IPS-18a (cell line): ENCODE data around the gene EYS.

ENCODE experiments used
- H3K27ac ChIP-seq: one replicate; pipeline ENCODE4 v1.5.1; 2013; ENCODE audit warnings: low read length
- H3K27me3 ChIP-seq: one replicate; pipeline ENCODE4 v1.6.1; 2013; ENCODE audit warnings: mild to moderate bottlenecking, low read length; ENCODE audit not compliant: control insufficient read depth, insufficient read depth
- H3K36me3 ChIP-seq: one replicate; pipeline ENCODE4 v1.6.1; 2013; ENCODE audit warnings: low read depth, low read length; ENCODE audit not compliant: control insufficient read depth
- H3K4me1 ChIP-seq: one replicate; pipeline ENCODE4 v1.6.1; 2013; ENCODE audit warnings: low read depth, low read length; ENCODE audit not compliant: control insufficient read depth
- H3K4me3 ChIP-seq: one replicate; pipeline ENCODE4 v1.5.1; 2013; ENCODE audit warnings: low read length
- H3K9ac ChIP-seq: one replicate; pipeline ENCODE4 v1.6.1; 2013; ENCODE audit warnings: mild to moderate bottlenecking, low read length, moderate library complexity
- H3K9me3 ChIP-seq: one replicate; pipeline ENCODE4 v1.6.1; 2013; ENCODE audit warnings: low read depth, low read length; ENCODE audit not compliant: control insufficient read depth

EYS gene

GRCh38 chr6:65202738-65203137 is 504.3 kb downstream of the EYS start:
- Histone ChIP-seq H3K4me3 (no peak overlapping the region), H3K9me3 (no peaks in the 10 kb centered on the region), H3K9ac (no peak overlapping the region), H3K4me1 (no peaks in the 10 kb centered on the region), H3K36me3 (no peaks in the 10 kb centered on the region), H3K27me3 (no peaks in the 10 kb centered on the region), H3K27ac (no peak overlapping the region)

DNA sequence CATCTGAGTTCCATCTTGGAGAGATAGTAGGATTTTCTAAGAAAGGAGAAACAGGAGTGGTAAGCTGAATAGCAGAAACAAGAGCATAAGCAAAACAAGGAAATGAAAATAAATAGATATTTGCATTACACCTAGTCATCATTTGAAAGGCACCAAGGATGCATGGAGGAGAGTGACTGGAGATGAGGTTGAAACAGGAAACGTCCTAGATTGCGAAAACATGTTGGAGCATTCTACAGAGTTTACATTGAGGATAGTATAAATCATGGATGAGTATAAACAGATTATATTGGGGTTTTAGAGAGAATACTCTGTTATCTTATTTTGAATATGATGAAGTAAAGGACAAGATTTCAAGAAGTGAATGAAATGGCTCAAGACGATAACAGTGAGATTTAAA is 507.3 kb downstream of the EYS start:
- H3K36me3 ChIP-seq, result no peaks in the 10 kb centered on the region
- H3K9ac ChIP-seq, result no peak overlapping the region
- H3K27me3 ChIP-seq, result no peaks in the 10 kb centered on the region
- H3K4me3 ChIP-seq, result no peak overlapping the region
- H3K27ac ChIP-seq, result no peak overlapping the region
- H3K4me1 ChIP-seq, result no peaks in the 10 kb centered on the region
- no peaks in the 10 kb centered on the region for H3K9me3 ChIP-seq

GRCh38 chr6:65199121-65199520 is 507.9 kb downstream of the EYS start:
- Histone ChIP-seq H3K4me3 (no peak overlapping the region), H3K27me3 (no peaks in the 10 kb centered on the region), H3K4me1 (no peaks in the 10 kb centered on the region), H3K9me3 (no peaks in the 10 kb centered on the region), H3K9ac (no peak overlapping the region), H3K36me3 (no peaks in the 10 kb centered on the region), H3K27ac (no peak overlapping the region)

DNA sequence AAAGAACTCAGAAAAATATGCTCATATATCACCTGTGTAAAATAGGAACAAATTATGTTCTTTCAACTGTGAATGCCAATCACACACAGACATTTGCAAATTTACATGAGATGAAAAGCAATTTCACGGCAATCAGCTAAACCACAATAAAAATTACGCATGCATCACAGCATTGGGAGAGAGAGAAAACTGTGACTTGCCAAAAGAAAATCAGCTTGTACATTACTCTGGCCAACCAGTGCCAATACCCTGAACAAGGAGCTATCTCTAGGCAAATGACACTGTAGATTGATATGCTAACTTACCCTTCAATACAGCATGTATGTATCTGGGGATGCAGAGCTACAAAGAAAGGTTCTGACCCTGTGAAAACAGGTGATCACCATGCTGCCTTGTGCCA is 515.6 kb downstream of the EYS start:
- no peak overlapping the region for H3K9ac ChIP-seq
- no peaks in the 10 kb centered on the region for H3K36me3 ChIP-seq
- H3K9me3 ChIP-seq, result no peaks in the 10 kb centered on the region
- no peak overlapping the region for H3K4me3 ChIP-seq
- no peaks in the 10 kb centered on the region for H3K27me3 ChIP-seq
- peaks cover 14% of the 10 kb centered on the region for H3K4me1 ChIP-seq
- H3K27ac ChIP-seq, result no peak overlapping the region

GRCh38 chr6:65189236-65189881 is 517.7 kb downstream of the EYS start:
- H3K4me3 ChIP-seq, result no peak overlapping the region
- no peak overlapping the region for H3K9ac ChIP-seq
- no peak overlapping the region for H3K27ac ChIP-seq
- H3K9me3 ChIP-seq, result no peaks in the 10 kb centered on the region
- H3K36me3 ChIP-seq, result no peaks in the 10 kb centered on the region
- no peaks in the 10 kb centered on the region for H3K27me3 ChIP-seq
- H3K4me1 ChIP-seq, result peaks cover 14% of the 10 kb centered on the region

DNA sequence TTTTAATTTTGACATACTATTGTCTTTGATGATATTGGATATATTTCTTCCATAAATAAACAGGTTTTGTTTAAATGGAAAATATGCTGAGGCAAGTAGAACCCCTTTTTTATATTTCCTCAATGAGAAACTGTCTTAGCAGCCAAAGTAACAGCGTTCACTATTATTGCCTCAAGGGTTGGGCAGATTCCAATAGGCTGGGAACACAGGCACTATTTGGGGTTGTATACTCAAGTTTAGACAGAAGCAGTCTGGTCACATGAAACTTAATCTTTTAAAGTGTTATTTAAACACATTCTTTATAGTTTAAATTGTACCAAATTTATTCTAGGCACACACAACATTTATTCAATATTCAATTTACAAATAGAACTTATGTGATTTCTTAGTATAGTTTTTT is 520.2 kb downstream of the EYS start:
- Histone ChIP-seq H3K4me1 (peaks cover 13% of the 10 kb centered on the region), H3K4me3 (no peak overlapping the region), H3K9ac (no peak overlapping the region), H3K36me3 (no peaks in the 10 kb centered on the region), H3K9me3 (no peaks in the 10 kb centered on the region), H3K27me3 (no peaks in the 10 kb centered on the region), H3K27ac (no peak overlapping the region)

DNA sequence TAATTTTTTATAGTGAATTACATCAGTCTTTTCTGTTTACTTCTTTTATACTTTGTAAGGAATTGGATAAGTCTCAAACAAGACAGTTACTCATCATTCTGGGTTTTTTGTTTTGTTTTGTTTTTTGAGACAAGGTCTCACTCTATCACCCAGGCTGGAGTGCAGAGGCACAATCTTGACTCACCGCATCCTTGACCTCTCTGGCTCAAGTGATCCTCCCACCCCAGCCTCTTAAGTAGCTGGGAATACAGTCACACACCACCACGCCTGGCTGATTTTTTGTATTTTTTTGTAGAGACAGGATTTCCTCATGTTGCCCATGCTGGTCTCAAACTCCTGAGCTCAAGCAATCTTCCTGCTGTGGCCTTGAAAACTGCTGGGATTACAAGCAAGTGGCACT is 524.3 kb downstream of the EYS start:
- no peaks in the 10 kb centered on the region for H3K4me1 ChIP-seq
- no peak overlapping the region for H3K9ac ChIP-seq
- no peaks in the 10 kb centered on the region for H3K36me3 ChIP-seq
- H3K27ac ChIP-seq, result no peak overlapping the region
- no peaks in the 10 kb centered on the region for H3K9me3 ChIP-seq
- H3K4me3 ChIP-seq, result no peak overlapping the region
- no peaks in the 10 kb centered on the region for H3K27me3 ChIP-seq

GRCh38 chr6:65170273-65170672 is 536.8 kb downstream of the EYS start:
- Histone ChIP-seq H3K36me3 (no peaks in the 10 kb centered on the region), H3K9me3 (no peaks in the 10 kb centered on the region), H3K27me3 (no peaks in the 10 kb centered on the region), H3K9ac (no peak overlapping the region), H3K4me1 (no peaks in the 10 kb centered on the region), H3K4me3 (no peak overlapping the region), H3K27ac (no peak overlapping the region)

GRCh38 chr6:65161661-65162060 is 545.4 kb downstream of the EYS start:
- no peaks in the 10 kb centered on the region for H3K27me3 ChIP-seq
- H3K27ac ChIP-seq, result no peak overlapping the region
- no peaks in the 10 kb centered on the region for H3K9me3 ChIP-seq
- H3K9ac ChIP-seq, result no peak overlapping the region
- H3K4me3 ChIP-seq, result no peak overlapping the region
- H3K4me1 ChIP-seq, result no peaks in the 10 kb centered on the region
- H3K36me3 ChIP-seq, result no peaks in the 10 kb centered on the region

DNA sequence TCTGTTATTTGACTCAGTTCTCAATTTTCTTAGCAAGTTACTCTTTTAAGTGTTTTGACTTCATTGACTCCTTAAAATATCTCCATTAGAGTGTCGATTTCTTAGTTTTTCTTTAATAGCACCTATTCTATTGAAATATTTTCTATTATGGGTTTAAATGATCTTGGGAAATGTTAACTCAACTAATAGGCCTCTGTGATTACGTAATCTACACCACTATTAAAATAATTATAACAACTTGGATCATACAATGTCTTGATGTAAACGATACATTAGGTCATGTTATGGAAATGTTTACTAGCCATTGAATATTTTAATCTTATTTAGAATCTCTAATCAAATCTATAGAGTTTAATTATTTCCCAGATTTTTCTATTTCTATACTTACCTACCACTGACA is 550.0 kb downstream of the EYS start:
- no peak overlapping the region for H3K4me3 ChIP-seq

GRCh38 chr6:65155083-65155482 is 551.9 kb downstream of the EYS start:
- Histone ChIP-seq H3K4me1 (no peaks in the 10 kb centered on the region), H3K36me3 (no peaks in the 10 kb centered on the region), H3K4me3 (no peak overlapping the region), H3K9ac (no peak overlapping the region), H3K9me3 (no peaks in the 10 kb centered on the region), H3K27ac (no peak overlapping the region), H3K27me3 (no peaks in the 10 kb centered on the region)

More for the DNA sequence above, 550.0 kb downstream of the EYS start:
- H3K4me1 ChIP-seq, result no peaks in the 10 kb centered on the region
- no peak overlapping the region for H3K27ac ChIP-seq
- H3K36me3 ChIP-seq, result no peaks in the 10 kb centered on the region
- no peak overlapping the region for H3K9ac ChIP-seq
- H3K27me3 ChIP-seq, result no peaks in the 10 kb centered on the region
- H3K9me3 ChIP-seq, result no peaks in the 10 kb centered on the region

DNA sequence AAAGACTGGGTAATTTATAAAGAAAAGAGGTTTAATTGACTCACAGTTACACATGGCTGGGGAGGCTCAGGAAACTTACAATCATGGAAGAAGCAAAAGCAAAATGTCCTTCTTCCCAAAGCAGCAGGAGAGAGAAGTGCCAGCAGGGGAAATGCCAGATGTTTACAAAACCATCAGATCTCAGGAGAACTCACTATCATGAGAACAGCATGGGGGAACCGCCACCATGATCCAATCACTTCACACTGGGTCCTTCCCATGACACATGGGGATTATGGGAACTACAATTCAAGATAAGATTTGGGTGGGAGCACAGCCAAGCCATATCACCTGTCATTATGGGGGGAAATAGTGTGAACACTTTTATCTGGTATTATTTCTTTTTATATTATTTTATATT is 557.2 kb downstream of the EYS start:
- H3K4me1 ChIP-seq, result no peaks in the 10 kb centered on the region
- no peak overlapping the region for H3K9ac ChIP-seq
- H3K27ac ChIP-seq, result no peak overlapping the region
- H3K4me3 ChIP-seq, result no peak overlapping the region
- H3K36me3 ChIP-seq, result no peaks in the 10 kb centered on the region
- peaks cover 5% of the 10 kb centered on the region for H3K9me3 ChIP-seq
- H3K27me3 ChIP-seq, result no peaks in the 10 kb centered on the region
